ENCODE results near the gene BCL2L14. TPM values are rescaled to one million over a fixed set of nuclear protein-coding genes. Genes with fewer than 3 reads are reported as not detected.

Gene BCL2L14, protein sequence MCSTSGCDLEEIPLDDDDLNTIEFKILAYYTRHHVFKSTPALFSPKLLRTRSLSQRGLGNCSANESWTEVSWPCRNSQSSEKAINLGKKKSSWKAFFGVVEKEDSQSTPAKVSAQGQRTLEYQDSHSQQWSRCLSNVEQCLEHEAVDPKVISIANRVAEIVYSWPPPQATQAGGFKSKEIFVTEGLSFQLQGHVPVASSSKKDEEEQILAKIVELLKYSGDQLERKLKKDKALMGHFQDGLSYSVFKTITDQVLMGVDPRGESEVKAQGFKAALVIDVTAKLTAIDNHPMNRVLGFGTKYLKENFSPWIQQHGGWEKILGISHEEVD
- total RNA-seq = 2.6 TPM
- long read RNA-seq, partial matches to known transcripts = 0 of 11 reads
- long read RNA-seq, other reads (novel, unspliced or antisense) = 11 of 11 reads

DNA sequence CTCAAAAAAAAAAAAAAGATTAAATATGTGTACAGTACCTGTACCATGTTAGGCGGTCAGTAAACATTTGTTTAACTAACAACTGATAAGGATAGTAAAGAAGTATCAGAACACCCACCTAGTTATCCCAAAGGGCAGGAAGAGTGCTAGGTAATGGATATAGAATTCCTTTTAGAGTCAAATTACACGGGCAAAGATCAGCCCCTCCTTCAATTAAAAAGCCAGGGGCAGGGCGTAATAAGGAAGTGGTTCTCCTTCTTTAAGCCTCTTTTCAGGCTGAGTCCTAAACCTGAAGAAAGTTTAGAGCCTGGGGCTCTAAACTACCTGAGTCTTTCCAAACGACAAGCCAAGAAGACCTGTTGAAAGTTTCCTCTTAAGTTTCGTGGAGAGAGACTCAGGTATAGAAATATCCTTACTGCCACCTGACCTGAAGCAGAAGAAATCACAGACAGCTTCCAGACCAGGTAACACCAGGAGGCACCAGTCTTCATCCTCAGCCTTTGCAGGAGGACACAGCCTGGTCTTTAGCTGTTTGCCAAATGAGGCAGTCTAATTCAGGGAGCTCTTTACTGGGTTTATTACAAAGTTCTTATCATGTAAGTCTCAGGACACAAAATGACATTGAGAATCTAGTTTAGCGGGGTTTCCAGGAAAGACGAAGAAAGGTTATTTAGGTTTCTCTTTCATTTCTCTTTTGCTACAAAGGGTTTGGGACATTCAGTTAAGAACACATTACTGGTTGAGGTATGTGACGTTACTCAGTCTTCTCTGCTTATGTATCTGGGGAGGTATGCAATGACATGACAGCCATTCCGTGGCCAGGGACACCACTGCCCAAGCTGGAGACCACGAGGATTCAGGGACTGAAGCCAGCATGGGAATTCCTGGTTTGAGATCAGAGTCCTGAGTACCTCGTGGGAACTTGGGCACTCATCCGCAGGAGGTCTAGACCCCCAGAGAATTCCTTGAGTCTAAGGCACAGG, at the start of gene BCL2L14:
TSS of gene BCL2L14 (plus strand) at position 266 of the 983 bp plus-strand sequence. CDS start 8,367 bp downstream, outside the sequence.
- intact Hi-C loops (cut with DNase I) = no loop called here
- peaks cover 10% of the 10 kb centered on the region for H3K4me1 ChIP-seq

DNA sequence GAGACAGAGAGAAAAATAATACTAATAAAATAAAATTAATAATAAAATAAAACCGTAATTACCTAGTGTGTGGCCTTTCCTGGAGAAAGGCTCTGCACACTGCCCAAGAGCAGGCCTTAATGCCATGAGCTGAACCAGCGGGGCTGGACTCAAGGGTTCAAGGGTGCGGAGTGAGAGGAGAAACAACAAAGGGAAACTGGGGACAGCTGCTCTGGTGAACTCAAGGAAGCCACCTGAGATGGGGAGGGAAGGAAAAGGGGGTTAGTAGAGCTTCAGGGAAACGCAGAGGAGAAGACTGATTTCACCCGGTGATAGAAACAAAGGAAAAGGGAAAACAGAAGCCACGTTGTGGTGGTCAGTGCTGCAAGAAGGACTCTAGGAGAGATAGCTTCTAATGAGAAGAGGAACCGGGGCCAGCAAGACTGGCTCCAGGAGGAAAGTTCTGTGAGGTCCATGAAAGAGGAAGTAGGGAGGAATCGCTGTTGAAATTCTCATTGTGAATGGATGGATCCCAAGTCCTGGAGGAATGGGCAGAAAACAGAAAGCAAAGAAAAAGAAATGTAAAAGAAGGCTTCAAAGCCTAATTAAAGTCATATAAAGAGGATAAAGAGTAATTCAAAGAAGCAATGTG, 48.3 kb upstream of the BCL2L14 start:
- Histone ChIP-seq H3K27ac (no peak overlapping the region), H3K9me3 (no peaks in the 10 kb centered on the region), H3K4me3 (no peak overlapping the region), H3K36me3 (no peaks in the 10 kb centered on the region), H3K27me3 (ENCODE audit: low read depth) (no peaks in the 10 kb centered on the region), H3K4me1 (no peaks in the 10 kb centered on the region)
- TF ChIP-seq, protein P1, sequence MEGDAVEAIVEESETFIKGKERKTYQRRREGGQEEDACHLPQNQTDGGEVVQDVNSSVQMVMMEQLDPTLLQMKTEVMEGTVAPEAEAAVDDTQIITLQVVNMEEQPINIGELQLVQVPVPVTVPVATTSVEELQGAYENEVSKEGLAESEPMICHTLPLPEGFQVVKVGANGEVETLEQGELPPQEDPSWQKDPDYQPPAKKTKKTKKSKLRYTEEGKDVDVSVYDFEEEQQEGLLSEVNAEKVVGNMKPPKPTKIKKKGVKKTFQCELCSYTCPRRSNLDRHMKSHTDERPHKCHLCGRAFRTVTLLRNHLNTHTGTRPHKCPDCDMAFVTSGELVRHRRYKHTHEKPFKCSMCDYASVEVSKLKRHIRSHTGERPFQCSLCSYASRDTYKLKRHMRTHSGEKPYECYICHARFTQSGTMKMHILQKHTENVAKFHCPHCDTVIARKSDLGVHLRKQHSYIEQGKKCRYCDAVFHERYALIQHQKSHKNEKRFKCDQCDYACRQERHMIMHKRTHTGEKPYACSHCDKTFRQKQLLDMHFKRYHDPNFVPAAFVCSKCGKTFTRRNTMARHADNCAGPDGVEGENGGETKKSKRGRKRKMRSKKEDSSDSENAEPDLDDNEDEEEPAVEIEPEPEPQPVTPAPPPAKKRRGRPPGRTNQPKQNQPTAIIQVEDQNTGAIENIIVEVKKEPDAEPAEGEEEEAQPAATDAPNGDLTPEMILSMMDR (IDR thresholded peaks at IDR 0.05) = no peak
- intact Hi-C loops (cut with DNase I) = no loop called here
- ATAC-seq = no peak
- no peak for DNase-seq

More for the DNA sequence above, at the start of gene BCL2L14:
- Histone ChIP-seq H3K9me3 (no peaks in the 10 kb centered on the region), H3K4me3 (peak within 1 kb of the TSS; percentile 31), H3K27me3 (ENCODE audit: low read depth) (no peaks in the 10 kb centered on the region), H3K36me3 (no peaks in the 10 kb centered on the region), H3K27ac (no peak within 1 kb of the TSS)
- ATAC-seq = peak; percentile 55 to 57
- TF ChIP-seq, protein P1 (IDR thresholded peaks at IDR 0.05) = no peak
- DNase-seq = no peak

DNA sequence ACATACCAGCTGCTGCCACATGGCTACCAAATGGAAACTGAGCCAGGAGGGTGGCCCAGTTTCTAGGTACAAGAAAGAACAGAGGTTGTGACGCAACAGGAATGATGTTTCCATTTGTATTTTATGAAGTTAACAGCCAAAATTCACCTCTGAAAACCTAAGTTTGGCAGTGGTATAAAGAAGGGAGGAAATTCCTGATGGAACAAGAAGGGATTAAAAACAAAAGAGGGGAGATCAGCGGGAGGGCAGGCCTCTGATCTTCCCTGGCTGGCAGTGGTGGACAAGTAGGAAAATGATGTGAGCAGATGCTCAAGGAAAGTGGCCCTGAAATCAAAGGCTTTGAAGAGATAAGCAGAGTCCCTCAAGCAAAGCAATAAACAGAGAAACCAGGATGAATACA, 47.3 kb upstream of the BCL2L14 start:
- H3K36me3 ChIP-seq = no peaks in the 10 kb centered on the region
- ATAC-seq (no peak), DNase-seq (no peak)
- intact Hi-C loops (cut with DNase I) = no loop called here
- H3K4me1 ChIP-seq = no peaks in the 10 kb centered on the region
- TF ChIP-seq, protein P1 (IDR thresholded peaks at IDR 0.05) = no peak
- H3K4me3 ChIP-seq = no peak overlapping the region
- no peaks in the 10 kb centered on the region for H3K27me3 ChIP-seq (ENCODE audit: low read depth)
- no peak overlapping the region for H3K27ac ChIP-seq
- no peaks in the 10 kb centered on the region for H3K9me3 ChIP-seq

GRCh38 chr12:12024911-12025682, 45.6 kb upstream of the BCL2L14 start:
- no peak overlapping the region for H3K4me3 ChIP-seq
- TF ChIP-seq, protein P1 (IDR thresholded peaks at IDR 0.05) = no peak
- DNase-seq (no peak), ATAC-seq (peak in 1 of 2 donors; percentile 39)
- intact Hi-C loops (cut with DNase I) = no loop called here
- H3K27ac ChIP-seq = no peak overlapping the region
- no peaks in the 10 kb centered on the region for H3K9me3 ChIP-seq
- no peaks in the 10 kb centered on the region for H3K4me1 ChIP-seq
- no peaks in the 10 kb centered on the region for H3K36me3 ChIP-seq
- H3K27me3 ChIP-seq (ENCODE audit: low read depth) = no peaks in the 10 kb centered on the region

Data from lower lobe of right lung (tissue), 2 donors.